HCT116 (cell line): Measurements from ENCODE around the gene HDGFL3. TPM values are rescaled to one million over a fixed set of nuclear protein-coding genes. Genes with fewer than 3 reads are reported as not detected.

Source experiments
- ATAC-seq: fragments of 200-7000 bp; cut with Tn5 transposase; 2 replicates; pipeline ENCODE4 v1.9.1; 2020; ENCODE audit warnings: mild to moderate bottlenecking, moderate library complexity
- BruUV-seq: library from RNA; stranded (reverse); fragments of 400-500 nt; replicated peaks from 2 replicates; lab custom pipeline; 2021; lab: Mats Ljungman, UMichigan
- CTCF ChIA-PET: fragments of 300-600 bp; sonication (Branson Sonifier 250); formaldehyde crosslinking; loops from one replicate; lab custom pipeline; 2021; ENCODE audit warnings: antibody characterized with exemption; lab: Charles Lee
- POLR2A ChIA-PET: fragments of 300-600, 350-600 bp; sonication (Branson Sonifier 250); formaldehyde crosslinking; loops from one replicate; lab custom pipeline; 2021; ENCODE audit warnings: antibody characterized with exemption; lab: Charles Lee
- RAD21 ChIA-PET, 2 experiments: fragments of 300-600 bp; sonication (Branson Sonifier 250); formaldehyde crosslinking; loops; one replicate each; lab custom pipeline; 2023; ENCODE audit warnings: low total read pairs in 2 of 2; ENCODE audit not compliant: uncharacterized antibody in 2 of 2, unreplicated experiment in 2 of 2, low non-redundant PET in 1 of 2; lab: Charles Lee
- DNase-seq: peaks from one replicate; pipeline ENCODE4 v3.0.0-alpha.2; 2010; ENCODE audit warnings: low read depth, low spot score
- H2AFZ ChIP-seq: fragments of 200-600 bp; shearing (Covaris generic), sonication (generic); 2 replicates; pipeline ENCODE4 v1.6.1; 2017; ENCODE audit warnings: low read depth, mixed run types, mixed read lengths, antibody characterized with exemption, low read length; ENCODE audit not compliant: poor library complexity, severe bottlenecking
- H3K27ac ChIP-seq: 2 replicates; pipeline ENCODE4 v1.5.1; 2012; ENCODE audit warnings: low read depth, low read length
- H3K27me3 ChIP-seq: fragments of 200-600 bp; sonication (generic); 2 replicates; pipeline ENCODE4 v1.6.1; 2016; ENCODE audit warnings: mixed run types, low read length, mixed read lengths; ENCODE audit not compliant: insufficient read depth
- H3K36me3 ChIP-seq, 2 experiments: fragments of 200-500 bp in 1 of 2; fragments of 200-600 bp in 1 of 2; sonication (Bioruptor generic) in 1 of 2; sonication (generic) in 1 of 2; 2 replicates each; pipeline versions ENCODE4 v1.5.1 to v1.6.1; 2014 to 2016; ENCODE audit warnings: low read length in 2 of 2, inconsistent platforms in 1 of 2, mixed read lengths in 1 of 2, mixed run types in 1 of 2; ENCODE audit not compliant: insufficient read depth in 2 of 2, control insufficient read depth in 1 of 2
- H3K4me1 ChIP-seq, 2 experiments: fragments of 200-600 bp in 1 of 2; sonication (generic) in 1 of 2; 2 replicates each; pipeline versions ENCODE4 v1.5.1 to v1.6.1; 2012 to 2017; ENCODE audit warnings: low read length in 2 of 2, inconsistent platforms in 1 of 2, mild to moderate bottlenecking in 1 of 2, mixed read lengths in 1 of 2, mixed run types in 1 of 2, moderate library complexity in 1 of 2; ENCODE audit not compliant: insufficient read depth in 2 of 2, control insufficient read depth in 1 of 2
- H3K4me2 ChIP-seq: fragments of 200-600 bp; sonication (generic); 2 replicates; pipeline ENCODE4 v1.6.1; 2017; ENCODE audit warnings: mixed run types, low read length, mixed read lengths
- H3K4me3 ChIP-seq, 2 experiments: fragments of 200-600 bp in 1 of 2; sonication (generic) in 1 of 2; replicated peaks in 1 of 2; 2 replicates each; pipeline ENCODE4 v1.5.1; 2011 to 2016; ENCODE audit warnings: low read length in 2 of 2, control low read depth in 1 of 2, low read depth in 1 of 2, mild to moderate bottlenecking in 1 of 2, mixed read lengths in 1 of 2, mixed run types in 1 of 2
- H3K79me2 ChIP-seq: fragments of 200-600 bp; sonication (generic); 2 replicates; pipeline ENCODE4 v1.6.1; 2017; ENCODE audit warnings: mild to moderate bottlenecking, mixed run types, low read length, moderate library complexity, mixed read lengths; ENCODE audit not compliant: insufficient read depth
- H3K9ac ChIP-seq: fragments of 200-600 bp; sonication (generic); 2 replicates; pipeline ENCODE4 v1.6.1; 2016; ENCODE audit warnings: low read length, mixed read lengths
- H3K9me2 ChIP-seq: fragments of 200-600 bp; sonication (generic), shearing (Covaris generic); 2 replicates; pipeline ENCODE4 v1.6.1; 2017; ENCODE audit warnings: mixed run types, mild to moderate bottlenecking, moderate library complexity; ENCODE audit not compliant: insufficient read depth
- H3K9me3 ChIP-seq, 2 experiments: fragments of 200-500 bp in 1 of 2; fragments of 200-600 bp in 1 of 2; sonication (Bioruptor generic) in 1 of 2; sonication (generic) in 1 of 2; 2 replicates each; pipeline ENCODE4 v1.6.1; 2014 to 2017; ENCODE audit warnings: low read length in 2 of 2, mixed read lengths in 2 of 2, inconsistent platforms in 1 of 2, low read depth in 1 of 2, mild to moderate bottlenecking in 1 of 2, mixed run types in 1 of 2, moderate library complexity in 1 of 2; ENCODE audit not compliant: control insufficient read depth in 1 of 2, insufficient read depth in 1 of 2
- H4K20me1 ChIP-seq: fragments of 200-600 bp; sonication (generic), shearing (Covaris generic); 2 replicates; pipeline ENCODE4 v1.6.1; 2017; ENCODE audit warnings: mixed run types, mild to moderate bottlenecking, moderate library complexity; ENCODE audit not compliant: insufficient read depth
- CBX3 ChIP-seq: IDR thresholded peaks from 2 replicates; pipeline ENCODE4 v1.6.1; 2012; ENCODE audit warnings: low read depth
- CEBPB ChIP-seq: IDR thresholded peaks from 2 replicates; pipeline ENCODE4 v1.6.1; 2012; ENCODE audit warnings: low read depth
- EGR1 ChIP-seq: IDR thresholded peaks from 2 replicates; pipeline ENCODE4 v1.6.1; 2012; ENCODE audit warnings: low read depth
- FOSL1 ChIP-seq: IDR thresholded peaks from 2 replicates; pipeline ENCODE4 v1.6.1; 2012; ENCODE audit warnings: low read depth
- MAX ChIP-seq: IDR thresholded peaks from 2 replicates; pipeline ENCODE4 v1.6.1; 2012
- POLR2A ChIP-seq: IDR thresholded peaks from 2 replicates; pipeline ENCODE4 v1.7.0; 2011; ENCODE audit warnings: borderline replicate concordance; ENCODE audit not compliant: insufficient read depth, insufficient read length; ENCODE audit errors: extremely low read depth
- POLR2AphosphoS5 ChIP-seq: IDR thresholded peaks from 2 replicates; pipeline ENCODE4 v1.6.1; 2011; ENCODE audit warnings: mild to moderate bottlenecking, low read depth, low read length, moderate library complexity
- SP1 ChIP-seq: IDR thresholded peaks from 2 replicates; pipeline ENCODE4 v1.6.1; 2012; ENCODE audit warnings: low read depth
- SRF ChIP-seq: IDR thresholded peaks from 2 replicates; pipeline ENCODE4 v1.6.1; 2012; ENCODE audit warnings: low read depth
- YY1 ChIP-seq: IDR thresholded peaks from 2 replicates; pipeline ENCODE4 v1.6.1; 2011; ENCODE audit warnings: low read length, low read depth, moderate library complexity, mild to moderate bottlenecking; ENCODE audit not compliant: insufficient replicate concordance; ENCODE audit errors: extremely low read depth
- ZBTB33 ChIP-seq: IDR thresholded peaks from 2 replicates; pipeline ENCODE4 v1.6.1; 2011; ENCODE audit warnings: mild to moderate bottlenecking, low read length, moderate library complexity; ENCODE audit not compliant: insufficient replicate concordance; ENCODE audit errors: extremely low read depth
- intact Hi-C: fragments of 100-400 bp; cut with micrococcal nuclease; formaldehyde crosslinking; loops from 2 replicates; pipeline ENCODE4 v1.10.0; 2022
- total RNA-seq: library from RNA; stranded (reverse); gene quantifications from one replicate; pipeline ENCODE4 v1.2.1, GENCODE V29; 2021; ENCODE audit not compliant: unreplicated experiment

The HDGFL3 gene
- total RNA-seq, 1 experiment from 2014 or later = 0.64 TPM

- H3K9me3 ChIP-seq = no peaks in the 10 kb centered on the region
- no peaks in the 10 kb centered on the region for H3K9me2 ChIP-seq
- ChIA-PET CTCF (no interaction called here), POLR2A (no interaction called here), RAD21 (no interaction called here)
- no peak overlapping the region for H2AFZ ChIP-seq
- ATAC-seq (no peak), DNase-seq (no peak)
- TF ChIP-seq SP1 = no peak
- H3K4me1 ChIP-seq = peaks cover 0 to 4% of the 10 kb centered on the region in 2 experiments; a peak in 1 of 4 replicates
- intact Hi-C loops = no loop called here
- no peak overlapping the region for H3K4me3 ChIP-seq
- no peak overlapping the region for H3K4me2 ChIP-seq
- H3K27ac ChIP-seq = no peak overlapping the region
- H3K9ac ChIP-seq = no peak overlapping the region
- H3K36me3 ChIP-seq = no peaks in the 10 kb centered on the region
- H3K79me2 ChIP-seq = no peaks in the 10 kb centered on the region
- no peaks in the 10 kb centered on the region for H3K27me3 ChIP-seq
- no peaks in the 10 kb centered on the region for H4K20me1 ChIP-seq
- BruUV-seq = no TSS peak
Measured at GRCh38 chr15:83163032-83163431, 44.6 kb downstream of the HDGFL3 start.

GRCh38 chr15:83160741-83161140 lies 46.9 kb downstream of the HDGFL3 start:
- DNase-seq (no peak), ATAC-seq (no peak)
- POLR2A ChIA-PET = no interaction called here
- Histone ChIP-seq H3K4me2 (no peak overlapping the region), H3K9ac (no peak overlapping the region), H3K79me2 (no peaks in the 10 kb centered on the region), H2AFZ (no peak overlapping the region), H3K9me2 (no peaks in the 10 kb centered on the region), H4K20me1 (no peaks in the 10 kb centered on the region), H3K9me3 (no peaks in the 10 kb centered on the region), H3K27me3 (no peaks in the 10 kb centered on the region), H3K4me3 (no peak overlapping the region), H3K36me3 (no peaks in the 10 kb centered on the region), H3K27ac (no peak overlapping the region), H3K4me1 (peaks cover 0 to 4% of the 10 kb centered on the region in 2 experiments; a peak in 1 of 4 replicates)
- RAD21 ChIA-PET = no interaction called here
- TF ChIP-seq SRF = no peak
- TF ChIP-seq CBX3 = no peak
- TF ChIP-seq YY1 = no peak
- TF ChIP-seq MAX = no peak
- TF ChIP-seq SP1 = no peak
- TF ChIP-seq FOSL1 = no peak
- no peak for TF ChIP-seq POLR2A
- no peak for TF ChIP-seq POLR2AphosphoS5
- no peak for TF ChIP-seq EGR1
- no peak for TF ChIP-seq ZBTB33
- TF ChIP-seq CEBPB = no peak
- BruUV-seq = no TSS peak
- CTCF ChIA-PET = no interaction called here
- intact Hi-C loops = no loop called here
